Liver (tissue), 9 donors: ENCODE measurements around the gene MYBPC3. TPM values are rescaled to one million over a fixed set of nuclear protein-coding genes. Genes with fewer than 3 reads are reported as not detected.

ENCODE experiments used
- DNase-seq: peaks from one replicate; pipeline ENCODE4 v3.0.0-alpha.2; 2017; ENCODE audit warnings: low spot score
- H3K27ac ChIP-seq, 2 donors: one replicate each; pipeline ENCODE4 v1.7.0; 2013; ENCODE audit warnings: inconsistent platforms in 2 of 2, low read length in 2 of 2, control low read depth in 1 of 2, low read depth in 1 of 2, mild to moderate bottlenecking in 1 of 2
- H3K27me3 ChIP-seq, 4 donors: one replicate each; pipeline versions ENCODE4 v1.6.1 to v1.7.0; 2013; ENCODE audit warnings: low read length in 3 of 4, inconsistent platforms in 1 of 4, mild to moderate bottlenecking in 1 of 4, moderate library complexity in 1 of 4; ENCODE audit not compliant: control insufficient read depth in 4 of 4, insufficient read depth in 4 of 4
- H3K36me3 ChIP-seq, 4 donors: one replicate each; pipeline versions ENCODE4 v1.6.1 to v1.7.0; 2013; ENCODE audit warnings: low read length in 3 of 4, mild to moderate bottlenecking in 3 of 4, low read depth in 1 of 4, moderate library complexity in 1 of 4; ENCODE audit not compliant: control insufficient read depth in 4 of 4, insufficient read depth in 3 of 4
- H3K4me1 ChIP-seq, 4 donors: one replicate each; pipeline versions ENCODE4 v1.6.1 to v1.7.0; 2013; ENCODE audit warnings: low read length in 3 of 4, mild to moderate bottlenecking in 3 of 4, moderate library complexity in 1 of 4; ENCODE audit not compliant: control insufficient read depth in 4 of 4, insufficient read depth in 4 of 4
- H3K4me3 ChIP-seq, 3 donors: one replicate each; pipeline versions ENCODE4 v1.6.1 to v1.7.0; 2013; ENCODE audit warnings: low read length in 3 of 3, control low read depth in 1 of 3, low read depth in 1 of 3, mild to moderate bottlenecking in 1 of 3
- H3K9ac ChIP-seq, 2 donors: one replicate each; pipeline ENCODE4 v1.7.0; 2013; ENCODE audit warnings: low read length in 2 of 2, mild to moderate bottlenecking in 2 of 2, moderate library complexity in 2 of 2, control low read depth in 1 of 2, low read depth in 1 of 2
- H3K9me3 ChIP-seq, 4 donors: one replicate each; pipeline versions ENCODE4 v1.6.1 to v1.7.0; 2013; ENCODE audit warnings: low read length in 3 of 4; ENCODE audit not compliant: control insufficient read depth in 4 of 4
- ATF3 ChIP-seq: IDR thresholded peaks from 2 replicates; pipeline ENCODE4 v1.6.1; 2016; ENCODE audit warnings: antibody characterized with exemption
- CTCF ChIP-seq: fragments of 150-350 bp; IDR thresholded peaks from 2 replicates; pipeline ENCODE4 v1.5.1; 2017; ENCODE audit warnings: improper control_type of control experiment, low read depth, low read length; ENCODE audit not compliant: missing input control
- EGR1 ChIP-seq, 2 donors: IDR thresholded peaks; 2 replicates each; pipeline ENCODE4 v1.6.1; 2016 to 2018; ENCODE audit warnings: antibody characterized with exemption in 2 of 2, low read depth in 2 of 2
- FOXA1 ChIP-seq: IDR thresholded peaks from 2 replicates; pipeline ENCODE4 v1.6.1; 2016; ENCODE audit warnings: antibody characterized with exemption
- FOXA2 ChIP-seq: IDR thresholded peaks from 2 replicates; pipeline ENCODE4 v1.6.1; 2016; ENCODE audit warnings: antibody characterized with exemption
- GABPA ChIP-seq, 2 donors: IDR thresholded peaks in 1 of 2; conservative IDR thresholded peaks in 1 of 2; 2 replicates each; pipeline ENCODE4 v1.6.1; 2016; ENCODE audit warnings: antibody characterized with exemption in 2 of 2, mild to moderate bottlenecking in 1 of 2, moderate library complexity in 1 of 2
- HNF4A ChIP-seq, 2 donors: conservative IDR thresholded peaks; 2 replicates each; pipeline ENCODE4 v1.6.1; 2016; ENCODE audit warnings: antibody characterized with exemption in 2 of 2, mild to moderate bottlenecking in 2 of 2
- HNF4G ChIP-seq: IDR thresholded peaks from 2 replicates; pipeline ENCODE4 v1.6.1; 2016; ENCODE audit warnings: antibody characterized with exemption
- JUND ChIP-seq, 2 donors: IDR thresholded peaks; 2 replicates each; pipeline ENCODE4 v1.6.1; 2016; ENCODE audit warnings: antibody characterized with exemption in 2 of 2
- MAX ChIP-seq: IDR thresholded peaks from 2 replicates; pipeline ENCODE4 v1.6.1; 2016; ENCODE audit warnings: antibody characterized with exemption
- NR2F2 ChIP-seq: IDR thresholded peaks from 2 replicates; pipeline ENCODE4 v1.6.1; 2016; ENCODE audit warnings: antibody characterized with exemption
- RAD21 ChIP-seq, 2 donors: IDR thresholded peaks; 2 replicates each; pipeline ENCODE4 v1.6.1; 2016; ENCODE audit warnings: antibody characterized with exemption in 2 of 2, mild to moderate bottlenecking in 2 of 2
- REST ChIP-seq: IDR thresholded peaks from 2 replicates; pipeline ENCODE4 v1.6.1; 2016; ENCODE audit warnings: antibody characterized with exemption, mild to moderate bottlenecking
- RXRA ChIP-seq, 2 donors: IDR thresholded peaks; 2 replicates each; pipeline ENCODE4 v1.6.1; 2017 to 2018; ENCODE audit warnings: antibody characterized with exemption in 2 of 2, mild to moderate bottlenecking in 1 of 2
- SP1 ChIP-seq: IDR thresholded peaks from 2 replicates; pipeline ENCODE4 v1.6.1; 2018; ENCODE audit warnings: antibody characterized with exemption, mild to moderate bottlenecking
- TAF1 ChIP-seq: conservative IDR thresholded peaks from 2 replicates; pipeline ENCODE4 v1.6.1; 2016; ENCODE audit warnings: antibody characterized with exemption, mild to moderate bottlenecking
- YY1 ChIP-seq: IDR thresholded peaks from 2 replicates; pipeline ENCODE4 v1.6.1; 2016; ENCODE audit warnings: antibody characterized with exemption, mild to moderate bottlenecking
- ZBTB33 ChIP-seq: IDR thresholded peaks from 2 replicates; pipeline ENCODE4 v1.6.1; 2016; ENCODE audit warnings: antibody characterized with exemption
- WGBS: extraction: QIAGEN DNeasy Blood & Tissue Kit; methylation state at CpG from one replicate; pipeline ENCODE4 v1.1.7; 2013; 5-methylcytosine and 5-hydroxymethylcytosine counted together
- polyA plus RNA-seq, 2 donors: library from polyadenylated mRNA; stranded (reverse) in 1 of 2; unstranded in 1 of 2; fragments of 200-250 nt in 1 of 2; fragments of >200 nt in 1 of 2; fragmentation: Nextera tagmentation in 1 of 2; extraction: Ambion mirVana in 1 of 2; gene quantifications; one replicate each; pipeline versions ENCODE4 v1.2.1 to v1.2.3, GENCODE V29; 2013 to 2015
- total RNA-seq, 2 donors: library from RNA; depleted of rRNA; stranded (reverse); fragments of >200 nt; gene quantifications; one replicate each; pipeline ENCODE4 v1.2.3, GENCODE V29; 2014
- donor health status: healthy.
- donor health status: healthy.
- donor health status: healthy.
- donor health status: healthy.
- donor health status: healthy.

MYBPC3 gene
- total and polyA plus RNA-seq, 4 donors = 0.01 to 0.25 TPM; not detected in 2

- TF ChIP-seq HNF4G = no peak
- no peak for TF ChIP-seq MAX
- TF ChIP-seq CTCF = no peak
- TF ChIP-seq ATF3 = no peak
- no peak for TF ChIP-seq NR2F2
- TF ChIP-seq GABPA (IDR thresholded peaks at IDR 0.05 in 1 of 2, conservative IDR thresholded peaks at IDR 0.05 in 1 of 2) = no peak
- TF ChIP-seq FOXA1 = no peak
- TF ChIP-seq HNF4A (conservative IDR thresholded peaks at IDR 0.05) = no peak
- TF ChIP-seq TAF1 = no peak
- TF ChIP-seq ZBTB33 = no peak
- TF ChIP-seq EGR1 (IDR thresholded peaks at IDR 0.05; ENCODE audit: low read depth in 2 of 2) = no peak
- TF ChIP-seq SP1 = no peak
- TF ChIP-seq YY1 = no peak
- TF ChIP-seq REST = no peak
- no peak for TF ChIP-seq RAD21 (IDR thresholded peaks at IDR 0.05)
- no peak for TF ChIP-seq FOXA2
- no peak for TF ChIP-seq RXRA (IDR thresholded peaks at IDR 0.05)
- no peak for TF ChIP-seq JUND (IDR thresholded peaks at IDR 0.05)
- no peak overlapping the region for H3K4me3 ChIP-seq
- no peaks in the 10 kb centered on the region for H3K27me3 ChIP-seq
- no peak overlapping the region for H3K9ac ChIP-seq
- no peaks in the 10 kb centered on the region for H3K36me3 ChIP-seq
- 92% methylated on average over 18 of the region's 18 CpGs for WGBS
- H3K27ac ChIP-seq = no peak overlapping the region
- DNase-seq = no peak
- no peaks in the 10 kb centered on the region for H3K9me3 ChIP-seq
- no peaks in the 10 kb centered on the region for H3K4me1 ChIP-seq
Measured at GRCh38 chr11:47345890-47346563, 6.5 kb downstream of the MYBPC3 start.
